HG03442 (cell line): ENCODE results near the gene ERV3-1.
"Not testable (repeated sequence)": the region's sequence is repeated elsewhere in the genome, so short reads cannot be mapped to it uniquely, and the experiment has no call there.

Source experiments
- ATAC-seq: cut with Tn5 transposase; IDR thresholded peaks from one replicate; pipeline ENCODE4 v1.9.1; 2021; ENCODE audit warnings: mild to moderate bottlenecking, moderate library complexity; ENCODE audit not compliant: unreplicated experiment

The ERV3-1 gene

GRCh38 chr7:65006094-65006992, at the start of gene ERV3-1:
Gene ERV3-1, minus strand, starts transcription at chr7:65006687. Its CDS starts 13,661 bp downstream, at chr7:64993026.
- peak; percentile 100 for ATAC-seq

- ATAC-seq = not testable (repeated sequence)
Observed at GRCh38 chr7:65055786-65056185, 49.3 kb upstream of the ERV3-1 start.

- not testable (repeated sequence) for ATAC-seq
Observed at GRCh38 chr7:65054466-65054994, 48.0 kb upstream of the ERV3-1 start.

- not testable (repeated sequence) for ATAC-seq
Observed at GRCh38 chr7:65051654-65052053, 45.2 kb upstream of the ERV3-1 start.

- ATAC-seq = not testable (repeated sequence)
Observed at GRCh38 chr7:65051139-65051538, 44.7 kb upstream of the ERV3-1 start.

GRCh38 chr7:65046329-65046728, 39.8 kb upstream of the ERV3-1 start:
- not testable (repeated sequence) for ATAC-seq

GRCh38 chr7:65045589-65045988, 39.1 kb upstream of the ERV3-1 start:
- ATAC-seq = not testable (repeated sequence)

GRCh38 chr7:65038767-65039166, 32.3 kb upstream of the ERV3-1 start:
- ATAC-seq = peak; percentile 11

GRCh38 chr7:65037740-65038688, 31.5 kb upstream of the ERV3-1 start:
- peak; percentile 91 for ATAC-seq

GRCh38 chr7:65036526-65036925, 30.0 kb upstream of the ERV3-1 start:
- not testable (repeated sequence) for ATAC-seq

GRCh38 chr7:65035469-65035868, 29.0 kb upstream of the ERV3-1 start:
- not testable (repeated sequence) for ATAC-seq

- ATAC-seq = not testable (repeated sequence)
Observed at GRCh38 chr7:65034120-65034782, 27.8 kb upstream of the ERV3-1 start.

GRCh38 chr7:65033391-65033790, 26.9 kb upstream of the ERV3-1 start:
- ATAC-seq = not testable (repeated sequence)

- ATAC-seq = not testable (repeated sequence)
Observed at GRCh38 chr7:65025023-65025422, 18.5 kb upstream of the ERV3-1 start.

GRCh38 chr7:65020978-65021377, 14.5 kb upstream of the ERV3-1 start:
- ATAC-seq = not testable (repeated sequence)

GRCh38 chr7:65009881-65010280, 3.4 kb upstream of the ERV3-1 start:
- not testable (repeated sequence) for ATAC-seq

GRCh38 chr7:65009394-65009793, 2.9 kb upstream of the ERV3-1 start:
- ATAC-seq = not testable (repeated sequence)

GRCh38 chr7:65007036-65007435, 549 bp upstream of the ERV3-1 start:
- ATAC-seq = not testable (repeated sequence)

GRCh38 chr7:65004575-65004974, 1.9 kb downstream of the ERV3-1 start:
- no peak for ATAC-seq

GRCh38 chr7:65002972-65003585, 3.4 kb downstream of the ERV3-1 start:
- ATAC-seq = no peak
